A549 (cell line): ENCODE data around the gene SRGAP1. TPM values are rescaled to one million over a fixed set of nuclear protein-coding genes. Genes with fewer than 3 reads are reported as not detected.
"Not testable (repeated sequence)": the region's sequence is repeated elsewhere in the genome, so short reads cannot be mapped to it uniquely, and the experiment has no call there.

Experiments
- ATAC-seq, 2 experiments: fragments of 200-7000 bp in 1 of 2; fragments of >200 bp in 1 of 2; cut with Nextera tagmentation in 1 of 2; cut with Tn5 transposase in 1 of 2; 3 replicates each; pipeline versions ENCODE4 v1.8.0 to v1.9.1; 2018 to 2020; ENCODE audit warnings: mild to moderate bottlenecking in 1 of 2, moderate library complexity in 1 of 2
- CTCF ChIA-PET: fragments of 300-600 bp; sonication (Branson Sonifier 250); formaldehyde crosslinking; extraction: SDS; loops from one replicate; lab custom pipeline; 2021; ENCODE audit warnings: antibody characterized with exemption, inconsistent platforms; lab: Yijun Ruan, JAX
- POLR2A ChIA-PET: fragments of 350-600 bp; formaldehyde crosslinking; extraction: SDS; loops from one replicate; lab custom pipeline; 2021; ENCODE audit warnings: antibody characterized with exemption, inconsistent platforms; lab: Yijun Ruan, JAX
- DNase-seq, 2 experiments: peaks; one replicate each; pipeline versions ENCODE4 v3.0.0 to v3.0.0-alpha.2; 2011 to 2016; ENCODE audit warnings: low read depth in 1 of 2, low spot score in 1 of 2
- FAIRE-seq: peaks from 2 replicates; lab custom pipeline; 2011; peaks lifted over from hg19 to GRCh38; lab: Jason Lieb, UNC
- H3K27ac ChIP-seq, 2 experiments: fragments of >200 bp; sonication (Bioruptor Twin); formaldehyde crosslinking; 3 replicates each; pipeline ENCODE4 v1.5.1; 2016 to 2017
- H3K4me1 ChIP-seq: fragments of >200 bp; sonication (Bioruptor Twin); formaldehyde crosslinking; 3 replicates; pipeline ENCODE4 v1.6.1; 2016
- H3K4me2 ChIP-seq: fragments of >200 bp; sonication (Bioruptor Twin); formaldehyde crosslinking; 3 replicates; pipeline ENCODE4 v1.6.1; 2016
- H3K4me3 ChIP-seq: fragments of >200 bp; sonication (Bioruptor Twin); formaldehyde crosslinking; 3 replicates; pipeline ENCODE4 v1.5.1; 2016
- H3K9me3 ChIP-seq: fragments of >200 bp; sonication (Bioruptor Twin); formaldehyde crosslinking; 3 replicates; pipeline ENCODE4 v1.6.1; 2016
- ATOH8 ChIP-seq: fragments of 250-450 bp; sonication (Bioruptor Pico); IDR thresholded peaks from 2 replicates; pipeline ENCODE4 v1.5.0; 2020; ENCODE audit warnings: low read depth, mild to moderate bottlenecking, moderate library complexity
- ELK1 ChIP-seq: fragments of 150-350 bp; IDR thresholded peaks from 2 replicates; pipeline ENCODE4 v1.6.1; 2014; ENCODE audit warnings: low read depth, mild to moderate bottlenecking, low read length
- FOSL2 ChIP-seq, 2 experiments: fragments of 450-650 bp in 1 of 2; fragments of >200 bp in 1 of 2; sonication (Bioruptor Twin) in 1 of 2; formaldehyde crosslinking; IDR thresholded peaks; 2 replicates each; pipeline versions ENCODE4 v1.5.0 to v1.6.1; 2016 to 2020; ENCODE audit warnings: mild to moderate bottlenecking in 1 of 2, moderate library complexity in 1 of 2
- FOXS1 ChIP-seq: fragments of 250-450 bp; sonication (Bioruptor Pico); IDR thresholded peaks from 2 replicates; pipeline ENCODE4 v1.5.0; 2020; ENCODE audit warnings: mild to moderate bottlenecking, moderate library complexity
- HDAC2 ChIP-seq: fragments of 200-600 bp; sonication (generic); IDR thresholded peaks from 2 replicates; pipeline ENCODE4 v1.6.1; 2016
- HOXA7 ChIP-seq: fragments of 250-450 bp; sonication (Bioruptor Pico); IDR thresholded peaks from 2 replicates; pipeline ENCODE4 v1.5.0; 2020; ENCODE audit warnings: mild to moderate bottlenecking, moderate library complexity
- JUN ChIP-seq, 2 experiments: fragments of >200 bp; sonication (Bioruptor Twin); formaldehyde crosslinking; IDR thresholded peaks; 2 replicates in 1 of 2; 3 replicates in 1 of 2; pipeline ENCODE4 v1.6.1; 2016 to 2017
- KDM1A ChIP-seq: fragments of 200-600 bp; sonication (generic); IDR thresholded peaks from 2 replicates; pipeline ENCODE4 v1.6.1; 2016; ENCODE audit warnings: low read depth, mild to moderate bottlenecking
- MAFK ChIP-seq: fragments of 450-650 bp; IDR thresholded peaks from 2 replicates; pipeline ENCODE4 v1.6.1; 2014; ENCODE audit not compliant: partially characterized antibody
- MAZ ChIP-seq: fragments of 150-350 bp; IDR thresholded peaks from 2 replicates; pipeline ENCODE4 v1.6.1; 2014; ENCODE audit warnings: antibody characterized with exemption, low read depth, low read length, borderline replicate concordance
- NFE2L2 ChIP-seq: fragments of 150-350 bp; conservative IDR thresholded peaks from 2 replicates; pipeline ENCODE4 v1.6.1; 2014; ENCODE audit warnings: low read length
- NPAS2 ChIP-seq: fragments of 250-450 bp; sonication (Bioruptor Pico); IDR thresholded peaks from 2 replicates; pipeline ENCODE4 v1.8.0; 2022; ENCODE audit warnings: mild to moderate bottlenecking, moderate library complexity, borderline replicate concordance
- POLR2A ChIP-seq: IDR thresholded peaks from 2 replicates; pipeline ENCODE4 v1.6.1; 2012; ENCODE audit warnings: mild to moderate bottlenecking, low read length
- POLR2AphosphoS2 ChIP-seq: conservative IDR thresholded peaks from 2 replicates; pipeline ENCODE4 v1.6.1; 2012; ENCODE audit warnings: low read length, improper control_type of control experiment, inconsistent platforms
- RFX5 ChIP-seq: fragments of 450-650 bp; IDR thresholded peaks from 2 replicates; pipeline ENCODE4 v1.7.1; 2014; ENCODE audit warnings: antibody characterized with exemption, mild to moderate bottlenecking, moderate library complexity
- ZSCAN20 ChIP-seq: fragments of 250-450 bp; sonication (Bioruptor Pico); IDR thresholded peaks from 2 replicates; pipeline ENCODE4 v1.8.0; 2022; ENCODE audit warnings: mild to moderate bottlenecking, moderate library complexity
- WGBS: methylation state at CpG from one replicate; pipeline ENCODE4 v1.1.6; 2017; ENCODE audit errors: missing lambda C conversion rate; 5-methylcytosine and 5-hydroxymethylcytosine counted together
- polyA plus RNA-seq, 4 experiments: library from polyadenylated mRNA; depleted of rRNA in 3 of 4; stranded (reverse); fragments of >200 nt; fragmentation: RNase III in 1 of 4; extraction: RNeasy Plus Mini Kit Qiagen cat#74134 plus additional on column Dnase treatment in 1 of 4; gene quantifications; 2 replicates in 3 of 4; 3 replicates in 1 of 4; pipeline ENCODE4 v1.2.3, GENCODE V29; 2011 to 2017
- TF ChIP-seq, protein P1 (sequence below): IDR thresholded peaks from 2 replicates; pipeline ENCODE4 v1.6.1; 2012

SRGAP1 gene
- polyA plus RNA-seq, 2 of the 4 experiments (the other 2 are of a cell fraction), result 7.9 to 22.9 TPM

DNA sequence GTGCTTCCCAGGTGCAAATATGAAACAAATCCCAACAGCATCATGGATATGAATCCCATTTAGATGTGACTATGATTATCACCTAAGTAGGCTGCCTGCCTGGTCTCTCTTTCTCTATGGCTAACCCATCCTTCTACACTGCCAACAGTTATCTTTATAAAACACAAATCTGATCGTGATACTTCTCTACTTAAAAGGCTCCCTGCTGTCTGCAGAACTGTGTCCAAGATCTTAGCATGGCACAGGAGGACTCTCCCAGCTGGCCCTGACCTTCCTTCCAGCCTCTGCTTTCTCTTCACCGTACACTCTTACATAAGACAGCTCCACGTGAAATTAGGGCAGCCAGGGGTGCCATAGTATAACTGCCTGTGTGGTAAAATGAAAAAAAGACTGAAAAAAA is 3.5 kb upstream of the SRGAP1 start:
- ATAC-seq, result no peak
- DNase-seq, result no peak
- H3K27ac ChIP-seq, result no peak overlapping the region
- H3K4me1 ChIP-seq, result 0 out of 3 replicates have a peak, but pooled peaks cover 3% of the 10 kb centered on the region
- no peak for FAIRE-seq
- no peak overlapping the region for H3K4me3 ChIP-seq
- no peak overlapping the region for H3K4me2 ChIP-seq
- 73% methylated on average over 3 of the region's 3 CpGs for WGBS
- CTCF ChIA-PET, result interaction anchor here (0.9 to 14.3 kb wide), 5 partner anchors 15 to 421 kb away, joined by 3 to 206 read pairs (median 5); no protein-coding TSS in a partner anchor
- POLR2A ChIA-PET, result no interaction called here
- no peaks in the 10 kb centered on the region for H3K9me3 ChIP-seq
- TF ChIP-seq RFX5 (no peak), FOSL2 (IDR thresholded peaks at IDR 0.05) (no peak), FOSL2 (CRISPR knock-in tag; IDR thresholded peaks at IDR 0.05) (no peak), ZSCAN20 (CRISPR knock-in tag) (no peak), ELK1 (no peak), NFE2L2 (no peak), HOXA7 (CRISPR knock-in tag) (no peak), HDAC2 (no peak), POLR2A (no peak), KDM1A (no peak), POLR2AphosphoS2 (no peak), MAZ (no peak)
- TF ChIP-seq, protein P1, sequence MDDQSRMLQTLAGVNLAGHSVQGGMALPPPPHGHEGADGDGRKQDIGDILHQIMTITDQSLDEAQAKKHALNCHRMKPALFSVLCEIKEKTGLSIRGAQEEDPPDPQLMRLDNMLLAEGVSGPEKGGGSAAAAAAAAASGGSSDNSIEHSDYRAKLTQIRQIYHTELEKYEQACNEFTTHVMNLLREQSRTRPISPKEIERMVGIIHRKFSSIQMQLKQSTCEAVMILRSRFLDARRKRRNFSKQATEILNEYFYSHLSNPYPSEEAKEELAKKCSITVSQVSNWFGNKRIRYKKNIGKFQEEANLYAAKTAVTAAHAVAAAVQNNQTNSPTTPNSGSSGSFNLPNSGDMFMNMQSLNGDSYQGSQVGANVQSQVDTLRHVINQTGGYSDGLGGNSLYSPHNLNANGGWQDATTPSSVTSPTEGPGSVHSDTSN, result no peak

GRCh38 chr12:63841571-63841970 is 2.9 kb upstream of the SRGAP1 start:
- CTCF ChIA-PET, result interaction anchor here (0.9 to 14.3 kb wide), 3 partner anchors 15 to 415 kb away, joined by 3 to 206 read pairs (median 3); no protein-coding TSS in a partner anchor
- 76% methylated on average over 4 of the region's 4 CpGs for WGBS
- Histone ChIP-seq H3K27ac (no peak overlapping the region), H3K4me3 (no peak overlapping the region), H3K4me2 (no peak overlapping the region), H3K4me1 (peaks cover 4% of the 10 kb centered on the region), H3K9me3 (no peaks in the 10 kb centered on the region)
- TF ChIP-seq ATOH8 (CRISPR knock-in tag) (no peak), KDM1A (no peak), JUN (IDR thresholded peaks at IDR 0.05) (no peak), MAFK (no peak), FOXS1 (CRISPR knock-in tag) (no peak), NPAS2 (CRISPR knock-in tag) (no peak)
- FAIRE-seq (no peak), ATAC-seq (no peak), DNase-seq (no peak)
- POLR2A ChIA-PET, result no interaction called here

DNA sequence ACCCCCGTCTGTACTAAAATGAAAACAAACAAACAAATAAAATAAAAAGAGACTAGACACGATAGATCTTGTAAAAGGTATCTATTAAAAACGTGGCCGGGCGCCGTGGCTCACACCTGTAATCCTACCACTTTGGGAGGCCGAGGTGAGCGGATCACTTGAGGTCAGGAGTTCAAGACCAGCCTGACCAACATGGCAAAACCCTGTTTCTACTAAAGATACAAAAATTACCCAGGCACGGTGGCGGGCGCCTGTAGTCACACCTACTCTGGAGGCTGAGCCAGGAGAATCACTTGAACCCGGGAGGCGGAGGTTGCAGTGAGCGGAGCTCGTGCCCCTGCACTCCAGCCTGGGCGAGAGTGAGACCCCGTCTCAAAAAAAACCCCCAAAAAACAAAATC is 1.8 kb upstream of the SRGAP1 start:
- not testable (repeated sequence) for FAIRE-seq
- CTCF ChIA-PET, result interaction anchor here (1.0 to 14.3 kb wide), 40 partner anchors 13 to 548 kb away, joined by 3 to 206 read pairs (median 7); partner anchors contain the start of genes C12orf56 and KICS2
- WGBS, result 90% methylated on average over 17 of the region's 17 CpGs

More for the DNA sequence above, 1.8 kb upstream of the SRGAP1 start:
- H3K9me3 ChIP-seq, DNase-seq, ATAC-seq: not testable (repeated sequence)
- POLR2A ChIA-PET, result interaction anchor here (1.5 to 3.0 kb wide), 4 partner anchors 76 to 561 kb away, joined by 5 to 23 read pairs (median 17); partner anchors contain the start of genes KICS2 and XPOT
- H3K27ac ChIP-seq, result peak overlapping the region; percentile 97 to 98; a peak in 5 of 6 replicates
- H3K4me2 ChIP-seq, result peak overlapping the region; percentile 78
- H3K4me1 ChIP-seq, result peaks cover 16% of the 10 kb centered on the region
- H3K4me3 ChIP-seq, result peak overlapping the region; percentile 88
